Urinary bladder (tissue), 4 donors: Measurements from ENCODE around the gene LAMTOR4. TPM values are rescaled to one million over a fixed set of nuclear protein-coding genes. Genes with fewer than 3 reads are reported as not detected.
"Not testable (repeated sequence)": the region's sequence is repeated elsewhere in the genome, so short reads cannot be mapped to it uniquely, and the experiment has no call there.

ENCODE experiments used
- DNase-seq: peaks from one replicate; pipeline ENCODE4 v3.0.0-alpha.2; 2015; ENCODE audit errors: extremely low spot score
- H3K27ac ChIP-seq: one replicate; pipeline ENCODE4 v1.5.1; 2013; ENCODE audit warnings: low read depth, mild to moderate bottlenecking, moderate library complexity
- H3K36me3 ChIP-seq: one replicate; pipeline ENCODE4 v1.6.1; 2013; ENCODE audit warnings: mild to moderate bottlenecking, moderate library complexity; ENCODE audit not compliant: insufficient read depth
- H3K4me1 ChIP-seq: one replicate; pipeline ENCODE4 v1.6.1; 2013; ENCODE audit warnings: mild to moderate bottlenecking, moderate library complexity; ENCODE audit not compliant: insufficient read depth
- H3K4me3 ChIP-seq: one replicate; pipeline ENCODE4 v1.5.1; 2013; ENCODE audit warnings: low read depth, low read length
- WGBS: extraction: QIAGEN DNeasy Blood & Tissue Kit; methylation state at CpG from one replicate; pipeline ENCODE4 v1.1.7; 2013; 5-methylcytosine and 5-hydroxymethylcytosine counted together
- polyA plus RNA-seq: library from polyadenylated mRNA; stranded (reverse); fragments of 200-250 nt; gene quantifications from one replicate; pipeline ENCODE4 v1.2.3, GENCODE V29; 2013
- total RNA-seq: library from RNA; depleted of rRNA; stranded (reverse); fragments of >200 nt; gene quantifications from one replicate; pipeline ENCODE4 v1.2.3, GENCODE V29; 2014
- donor health status: healthy with polysubstance abuse.
- donor health status: healthy.

LAMTOR4 gene
- total and polyA plus RNA-seq, 2 donors = 36.3 to 251 TPM

DNA sequence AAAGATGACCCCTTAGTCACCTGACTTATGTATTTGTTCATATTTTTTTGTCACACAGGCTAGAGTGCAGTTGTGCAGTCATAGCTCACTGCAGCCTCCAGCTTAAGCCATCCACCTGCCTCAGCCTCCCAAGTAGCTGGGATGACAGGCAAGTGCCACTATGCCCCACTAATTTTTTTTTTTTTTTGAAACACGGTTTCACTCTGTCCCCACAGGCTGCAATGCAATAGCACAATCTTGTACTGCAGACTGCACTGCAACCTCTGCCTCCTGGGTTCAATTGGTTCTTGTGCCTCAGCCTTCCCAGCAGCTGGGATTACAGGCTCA is 20.1 kb upstream of the LAMTOR4 start:
- H3K27ac ChIP-seq = no peak overlapping the region
- no peak for DNase-seq
- H3K4me1 ChIP-seq = no peaks in the 10 kb centered on the region
- H3K4me3 ChIP-seq = no peak overlapping the region
- 61% methylated on average over 1 of the region's 1 CpG for WGBS
- H3K36me3 ChIP-seq = no peaks in the 10 kb centered on the region

DNA sequence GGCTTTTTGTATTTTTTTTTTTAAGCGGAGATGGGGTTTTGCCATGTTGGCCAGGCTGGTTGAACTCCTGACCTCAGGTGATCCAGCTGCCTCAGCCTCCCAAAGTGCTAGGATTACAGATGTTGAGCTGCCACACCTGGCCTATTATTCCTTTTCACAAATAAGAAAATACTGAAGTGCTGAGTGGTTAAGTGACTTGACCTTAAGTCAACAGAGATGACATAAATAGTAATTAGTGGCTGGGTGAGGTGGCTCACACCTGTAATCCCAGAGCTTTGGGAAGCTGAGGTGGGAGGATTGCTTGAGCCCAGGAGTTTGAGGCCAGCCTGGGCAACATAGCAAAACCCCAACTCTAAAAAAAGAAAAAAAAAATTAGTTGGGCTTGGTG is 18.5 kb upstream of the LAMTOR4 start:
- DNase-seq, H3K36me3 ChIP-seq, H3K4me1 ChIP-seq, H3K4me3 ChIP-seq, H3K27ac ChIP-seq: not testable (repeated sequence)
- 90% methylated on average over 1 of the region's 1 CpG for WGBS

DNA sequence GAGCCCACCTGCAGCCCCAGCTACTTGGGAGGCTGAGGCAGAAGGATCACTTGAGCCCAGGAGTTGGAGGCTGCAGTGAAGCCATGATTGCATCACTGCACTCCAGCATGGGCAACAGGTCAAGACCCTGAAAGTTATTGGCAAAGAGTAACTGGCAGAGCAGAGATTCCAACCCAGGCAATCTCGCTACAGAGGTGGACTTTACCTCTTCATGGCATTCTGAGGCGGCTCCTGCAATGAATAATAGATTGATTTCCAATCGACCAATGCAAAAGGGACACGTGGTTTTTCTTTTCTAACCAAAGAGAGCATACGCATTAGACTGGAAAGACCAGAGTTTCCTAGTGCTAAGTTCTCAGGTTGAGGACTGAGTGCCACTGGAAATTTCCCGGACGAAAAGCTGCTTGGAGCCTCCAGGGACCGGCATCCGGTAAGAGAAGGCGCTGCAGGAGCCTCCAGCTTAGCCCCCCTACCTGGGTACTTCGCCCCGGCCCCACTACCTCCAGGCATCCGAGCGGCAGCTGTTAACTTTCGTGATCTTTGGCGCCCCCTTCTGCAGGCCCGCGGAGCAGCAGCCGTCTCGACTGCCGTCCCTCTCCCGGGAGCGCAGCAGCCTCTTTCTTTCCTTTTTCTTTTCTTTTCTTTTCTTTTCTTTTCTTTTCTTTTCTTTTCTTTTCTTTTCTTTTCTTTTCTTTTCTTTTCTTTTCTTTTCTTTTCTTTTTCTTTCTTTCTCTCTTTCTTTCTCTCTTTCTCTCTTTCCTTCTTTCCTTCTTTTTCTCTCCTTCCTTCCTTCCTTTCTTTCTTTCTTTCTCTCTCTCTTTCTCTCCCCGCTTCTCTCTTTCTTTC is 17.9 kb upstream of the LAMTOR4 start:
- H3K4me1 ChIP-seq = no peaks in the 10 kb centered on the region
- no peak overlapping the region for H3K4me3 ChIP-seq
- no peak overlapping the region for H3K27ac ChIP-seq
- H3K36me3 ChIP-seq = no peaks in the 10 kb centered on the region
- no peak for DNase-seq
- WGBS = 12% methylated on average over 24 of the region's 24 CpGs

DNA sequence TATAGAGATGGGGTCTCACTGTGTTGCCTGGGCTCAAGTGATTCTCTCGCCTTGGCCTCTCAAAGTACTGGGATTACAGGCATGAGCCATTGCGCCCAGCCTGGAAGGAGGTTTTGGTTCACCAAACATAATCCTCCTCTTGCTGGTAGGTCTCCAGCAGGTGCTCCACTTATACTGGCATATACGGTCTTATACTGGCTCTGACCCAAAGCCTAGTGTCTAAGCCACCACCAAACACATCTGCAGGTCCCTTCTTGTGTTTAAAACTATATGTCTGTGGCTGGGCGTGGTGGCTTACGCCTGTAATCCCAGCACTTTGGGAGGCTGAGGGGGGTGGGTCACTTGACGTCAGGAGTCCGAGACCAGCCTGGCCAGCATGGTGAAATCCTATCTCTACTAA is 16.6 kb upstream of the LAMTOR4 start:
- Histone ChIP-seq H3K4me3 (no peak overlapping the region), H3K4me1 (no peaks in the 10 kb centered on the region), H3K27ac (no peak overlapping the region), H3K36me3 (no peaks in the 10 kb centered on the region)
- no peak for DNase-seq
- WGBS = 61% methylated on average over 7 of the region's 7 CpGs

DNA sequence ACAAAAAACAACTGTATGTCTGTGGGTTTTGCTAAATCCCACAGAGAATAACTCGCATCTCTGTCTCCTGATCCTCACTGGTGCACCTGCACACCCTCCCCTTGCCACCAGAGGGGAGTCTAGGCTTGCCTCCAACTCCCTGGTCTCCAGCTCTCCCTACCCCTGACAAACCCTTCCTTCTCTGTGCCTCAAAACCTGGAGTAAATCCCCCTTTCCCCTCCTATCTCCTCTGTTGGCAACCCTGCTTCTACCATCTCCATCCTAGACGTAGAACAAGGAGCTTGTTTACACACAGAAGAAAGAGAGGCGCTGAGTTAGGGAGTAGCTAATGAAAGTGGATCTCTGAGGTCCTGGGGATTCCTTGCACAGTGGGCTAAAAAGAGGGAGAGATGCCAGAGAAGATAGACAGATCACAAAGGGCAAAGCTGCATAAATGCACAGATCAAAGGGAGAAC is 16.0 kb upstream of the LAMTOR4 start:
- H3K27ac ChIP-seq = no peak overlapping the region
- H3K4me3 ChIP-seq = no peak overlapping the region
- DNase-seq = no peak
- H3K36me3 ChIP-seq = no peaks in the 10 kb centered on the region
- no peaks in the 10 kb centered on the region for H3K4me1 ChIP-seq
- 10% methylated on average over 3 of the region's 3 CpGs for WGBS

DNA sequence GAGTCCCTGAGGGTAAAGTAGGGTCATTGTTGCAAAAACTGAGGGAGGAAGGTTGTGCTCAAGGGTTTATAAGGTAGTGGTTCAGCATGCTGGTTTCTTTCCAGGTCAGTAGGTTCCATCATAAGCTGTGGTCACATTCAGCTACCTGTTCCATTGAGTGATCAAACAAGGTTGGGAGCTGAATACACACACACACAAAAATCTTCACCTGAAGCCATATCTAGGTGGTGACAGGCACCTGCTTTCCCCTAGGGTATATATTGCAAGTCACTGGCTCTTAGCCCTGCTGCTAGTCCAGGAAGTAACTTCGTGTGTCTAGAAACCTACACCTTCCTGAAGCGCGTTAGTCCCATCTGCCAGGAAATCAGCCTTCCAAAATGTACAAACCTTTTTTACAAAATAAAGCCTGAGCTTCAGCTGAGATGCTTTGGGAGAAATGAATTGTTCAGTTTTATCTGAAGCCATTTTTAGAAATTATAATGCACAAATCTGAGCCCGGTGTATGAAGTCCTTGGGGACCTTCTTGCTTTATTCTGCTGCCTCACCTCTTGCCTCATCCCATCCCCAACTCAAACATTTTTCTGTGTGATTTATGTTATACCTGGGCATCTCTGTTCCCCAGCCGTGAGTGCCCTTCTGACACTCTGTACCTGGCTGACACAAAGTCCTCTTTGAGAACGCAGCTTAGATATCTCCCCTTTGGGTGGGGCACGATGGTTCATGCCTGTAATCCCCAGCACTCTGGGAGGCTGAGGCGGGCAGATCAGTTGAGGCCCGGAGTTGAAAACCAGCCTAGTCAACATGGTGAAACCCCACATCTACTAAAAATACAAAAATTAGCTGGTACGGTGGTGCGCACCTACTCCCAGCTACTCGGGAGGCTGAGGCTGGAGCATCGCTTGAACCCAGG is 10.6 kb upstream of the LAMTOR4 start:
- no peak overlapping the region for H3K27ac ChIP-seq
- WGBS = 83% methylated on average over 13 of the region's 13 CpGs
- H3K4me3 ChIP-seq = no peak overlapping the region
- no peak for DNase-seq
- H3K4me1 ChIP-seq = no peaks in the 10 kb centered on the region
- no peaks in the 10 kb centered on the region for H3K36me3 ChIP-seq

DNA sequence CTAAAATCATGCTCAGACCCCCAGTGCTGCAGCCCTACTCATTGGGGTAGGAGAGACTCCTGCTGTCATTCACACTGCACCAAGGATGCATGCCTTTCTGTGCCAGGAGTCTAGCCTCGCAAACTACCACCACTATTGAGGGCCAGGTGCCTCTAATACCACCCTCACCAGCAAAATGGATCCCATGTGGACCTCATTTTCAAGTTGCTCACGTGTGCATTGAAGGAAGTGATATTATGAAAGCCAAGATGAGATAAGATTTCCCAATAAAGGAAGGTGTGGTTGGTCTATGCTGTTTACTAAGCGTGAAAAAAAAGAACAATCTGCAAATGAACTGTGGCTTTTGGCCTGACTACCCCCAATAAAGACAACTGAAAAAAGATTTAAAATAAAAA is 7.2 kb upstream of the LAMTOR4 start:
- WGBS = 56% methylated on average over 3 of the region's 3 CpGs
- no peak for DNase-seq
- no peaks in the 10 kb centered on the region for H3K36me3 ChIP-seq
- no peaks in the 10 kb centered on the region for H3K4me1 ChIP-seq
- no peak overlapping the region for H3K27ac ChIP-seq
- H3K4me3 ChIP-seq = no peak overlapping the region

DNA sequence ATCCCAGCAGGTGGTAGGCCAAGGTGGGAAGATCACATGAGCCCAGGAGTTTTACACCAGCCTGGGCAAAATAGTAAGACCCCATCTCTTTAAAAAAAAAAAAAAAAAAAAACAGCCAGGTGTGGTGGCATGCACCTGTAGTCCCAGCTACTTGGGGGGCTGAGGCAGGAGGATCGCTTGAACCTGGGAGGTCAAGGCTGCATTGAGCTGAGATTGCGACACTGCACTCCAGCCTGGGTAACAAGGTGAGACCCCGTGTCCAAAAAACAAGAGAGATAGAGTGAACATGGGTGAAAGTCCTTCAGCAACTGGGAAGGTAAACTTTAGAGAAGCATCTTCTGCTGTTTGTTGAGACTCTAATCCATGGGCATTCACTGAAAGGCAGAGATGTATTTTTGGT is 6.3 kb upstream of the LAMTOR4 start:
- Histone ChIP-seq H3K27ac (no peak overlapping the region), H3K4me3 (no peak overlapping the region), H3K36me3 (no peaks in the 10 kb centered on the region), H3K4me1 (no peaks in the 10 kb centered on the region)
- WGBS = 94% methylated on average over 3 of the region's 3 CpGs
- no peak for DNase-seq

DNA sequence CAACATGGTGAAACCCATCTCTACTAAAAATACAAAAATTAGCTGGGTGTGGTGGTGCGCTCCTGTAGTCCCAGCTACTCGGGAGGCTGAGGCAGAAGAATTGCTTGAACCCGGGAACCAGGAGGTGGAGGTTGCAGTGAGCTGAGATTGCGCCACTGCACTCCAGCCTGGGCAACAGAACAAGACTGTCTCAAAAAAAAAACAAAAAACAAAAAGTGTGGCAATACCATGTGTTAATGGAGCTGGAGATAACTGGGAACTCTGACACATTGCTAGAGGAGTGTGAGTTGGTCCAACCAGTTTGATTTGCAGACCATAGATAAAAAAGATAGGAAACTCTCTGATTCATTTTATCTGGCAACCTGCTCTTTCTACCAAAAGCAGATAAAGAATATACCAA is 2.4 kb upstream of the LAMTOR4 start:
- DNase-seq, H3K36me3 ChIP-seq, H3K4me1 ChIP-seq, H3K27ac ChIP-seq, H3K4me3 ChIP-seq: not testable (repeated sequence)
- 90% methylated on average over 4 of the region's 4 CpGs for WGBS

DNA sequence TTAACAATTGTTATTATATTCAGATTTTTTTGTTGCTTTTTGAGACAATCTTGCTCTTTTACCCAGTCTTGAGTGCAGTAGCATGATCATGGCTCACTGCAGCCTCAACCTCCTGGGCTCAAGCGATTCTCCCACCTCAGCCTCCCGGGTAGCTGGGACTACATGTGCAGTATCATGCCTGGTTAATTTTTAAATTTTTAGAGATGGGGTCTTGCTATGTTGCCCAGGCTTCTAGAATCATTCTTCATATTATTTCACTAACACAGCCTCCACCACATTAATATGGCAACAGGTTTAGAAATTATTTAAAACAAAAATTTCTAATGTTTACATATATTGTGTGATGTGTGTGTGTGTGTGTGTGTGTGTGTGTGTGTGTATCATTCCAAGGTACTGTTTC is 1.4 kb upstream of the LAMTOR4 start:
- no peaks in the 10 kb centered on the region for H3K36me3 ChIP-seq
- no peaks in the 10 kb centered on the region for H3K4me1 ChIP-seq
- WGBS = 94% methylated on average over 2 of the region's 2 CpGs
- H3K27ac ChIP-seq = no peak overlapping the region
- no peak overlapping the region for H3K4me3 ChIP-seq
- DNase-seq = no peak

DNA sequence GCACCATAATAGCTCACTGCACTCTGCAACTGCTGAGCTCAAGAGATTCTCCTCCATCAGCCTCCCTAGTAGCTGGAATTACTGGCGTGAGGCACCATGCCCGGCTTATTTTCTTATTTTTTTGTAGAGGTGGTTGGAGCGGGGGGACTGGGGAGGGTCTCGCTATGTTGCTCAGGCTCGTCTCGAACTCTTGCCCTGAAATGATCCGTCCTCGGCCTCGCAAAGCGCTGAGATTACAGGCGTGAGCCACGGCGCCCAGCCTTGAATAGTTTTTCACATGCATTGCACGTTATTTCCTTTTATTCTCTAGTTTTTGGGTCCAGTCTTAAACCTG is 526 bp upstream of the LAMTOR4 start:
- Histone ChIP-seq H3K27ac (peak overlapping the region; percentile 44), H3K4me1 (no peaks in the 10 kb centered on the region), H3K36me3 (no peaks in the 10 kb centered on the region), H3K4me3 (peak overlapping the region; percentile 27)
- DNase-seq = no peak
- WGBS = 11% methylated on average over 14 of the region's 14 CpGs

DNA sequence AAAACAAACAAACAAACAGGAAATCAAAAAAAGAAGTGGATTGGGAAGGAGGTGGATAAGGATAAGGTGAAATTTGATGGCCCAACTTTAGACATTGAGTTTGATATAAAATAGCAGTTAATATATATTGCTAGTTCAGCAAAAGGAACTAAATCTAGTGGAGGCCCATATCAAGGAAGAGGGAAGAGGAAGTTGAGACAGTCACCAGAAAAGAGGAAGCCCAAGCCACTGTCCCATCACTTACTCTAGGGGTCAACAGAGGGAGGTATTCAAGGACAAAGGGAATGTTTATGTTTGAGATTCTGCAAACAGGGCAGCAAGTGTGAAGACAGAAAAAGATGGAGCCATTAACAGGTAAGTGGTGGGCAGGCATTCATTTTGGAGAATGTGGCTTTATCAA is 3.7 kb downstream of the LAMTOR4 start:
- no peaks in the 10 kb centered on the region for H3K4me1 ChIP-seq
- no peak for DNase-seq
- no peak overlapping the region for H3K27ac ChIP-seq
- no peak overlapping the region for H3K4me3 ChIP-seq
- no peaks in the 10 kb centered on the region for H3K36me3 ChIP-seq

DNA sequence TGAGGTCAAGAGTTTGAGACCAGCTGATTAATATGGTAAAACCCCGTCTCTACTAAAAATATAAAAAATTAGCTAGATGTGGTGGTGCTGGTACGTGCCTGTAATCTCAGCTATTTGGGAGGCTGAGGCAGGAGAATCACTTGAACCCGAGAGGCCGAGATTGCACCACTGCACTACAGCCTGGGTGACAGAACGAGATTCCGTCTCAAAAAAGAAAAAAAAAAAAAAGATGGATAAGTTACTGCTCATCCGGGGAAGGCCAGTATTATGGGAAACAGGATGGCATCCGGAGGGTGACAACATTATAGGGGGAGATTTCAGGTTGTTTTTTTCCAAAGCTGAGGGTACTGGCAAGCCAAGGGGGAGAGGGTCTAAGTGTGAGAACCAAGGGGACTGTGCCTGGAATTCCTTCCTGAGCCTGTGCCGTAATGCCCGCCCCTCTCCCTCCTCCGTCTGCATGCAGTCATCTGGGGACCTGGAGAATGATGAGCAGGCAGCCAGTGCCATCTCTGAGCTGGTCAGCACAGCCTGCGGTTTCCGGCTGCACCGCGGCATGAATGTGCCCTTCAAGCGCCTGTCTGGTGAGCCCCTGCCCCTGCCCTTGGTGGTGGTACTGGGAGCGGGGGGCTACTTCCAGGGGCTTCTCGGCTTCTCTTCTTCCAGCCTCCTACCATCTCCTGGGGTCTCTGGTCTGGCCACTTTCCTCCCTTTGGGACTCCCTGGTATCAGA is 4.4 kb downstream of the LAMTOR4 start:
- H3K4me3 ChIP-seq = no peak overlapping the region
- DNase-seq = no peak
- H3K27ac ChIP-seq = no peak overlapping the region
- 88% methylated on average over 18 of the region's 18 CpGs for WGBS
- H3K36me3 ChIP-seq = no peaks in the 10 kb centered on the region
- peaks cover 3% of the 10 kb centered on the region for H3K4me1 ChIP-seq
